ENCODE measurements around the gene WTAP.
"Not testable (repeated sequence)": the region's sequence is repeated elsewhere in the genome, so short reads cannot be mapped to it uniquely, and the experiment has no call there.

The WTAP gene

DNA sequence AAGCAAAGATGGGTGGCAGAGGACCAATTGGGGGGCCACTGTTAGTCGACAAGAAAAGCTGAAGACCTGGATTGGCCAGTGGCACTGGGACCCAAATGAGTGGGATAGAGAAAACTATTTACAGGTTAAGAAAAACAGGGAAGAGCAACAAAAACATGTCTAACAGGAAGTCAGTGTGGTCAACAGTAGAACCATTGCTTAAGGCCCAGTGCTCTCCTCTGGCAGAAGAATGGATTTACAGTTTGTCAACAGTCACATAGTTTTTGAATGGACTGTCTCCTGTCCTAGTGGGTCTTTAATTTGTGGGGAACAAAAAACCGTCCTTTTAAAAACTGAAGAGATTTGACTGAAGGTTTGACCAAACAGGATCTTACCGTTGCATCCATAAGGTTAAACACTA lies 12.1 kb upstream of the WTAP start:
- no peak overlapping the region for H3K27ac ChIP-seq
- TF ChIP-seq, protein P1, sequence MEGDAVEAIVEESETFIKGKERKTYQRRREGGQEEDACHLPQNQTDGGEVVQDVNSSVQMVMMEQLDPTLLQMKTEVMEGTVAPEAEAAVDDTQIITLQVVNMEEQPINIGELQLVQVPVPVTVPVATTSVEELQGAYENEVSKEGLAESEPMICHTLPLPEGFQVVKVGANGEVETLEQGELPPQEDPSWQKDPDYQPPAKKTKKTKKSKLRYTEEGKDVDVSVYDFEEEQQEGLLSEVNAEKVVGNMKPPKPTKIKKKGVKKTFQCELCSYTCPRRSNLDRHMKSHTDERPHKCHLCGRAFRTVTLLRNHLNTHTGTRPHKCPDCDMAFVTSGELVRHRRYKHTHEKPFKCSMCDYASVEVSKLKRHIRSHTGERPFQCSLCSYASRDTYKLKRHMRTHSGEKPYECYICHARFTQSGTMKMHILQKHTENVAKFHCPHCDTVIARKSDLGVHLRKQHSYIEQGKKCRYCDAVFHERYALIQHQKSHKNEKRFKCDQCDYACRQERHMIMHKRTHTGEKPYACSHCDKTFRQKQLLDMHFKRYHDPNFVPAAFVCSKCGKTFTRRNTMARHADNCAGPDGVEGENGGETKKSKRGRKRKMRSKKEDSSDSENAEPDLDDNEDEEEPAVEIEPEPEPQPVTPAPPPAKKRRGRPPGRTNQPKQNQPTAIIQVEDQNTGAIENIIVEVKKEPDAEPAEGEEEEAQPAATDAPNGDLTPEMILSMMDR (IDR thresholded peaks at IDR 0.05): no peak

DNA sequence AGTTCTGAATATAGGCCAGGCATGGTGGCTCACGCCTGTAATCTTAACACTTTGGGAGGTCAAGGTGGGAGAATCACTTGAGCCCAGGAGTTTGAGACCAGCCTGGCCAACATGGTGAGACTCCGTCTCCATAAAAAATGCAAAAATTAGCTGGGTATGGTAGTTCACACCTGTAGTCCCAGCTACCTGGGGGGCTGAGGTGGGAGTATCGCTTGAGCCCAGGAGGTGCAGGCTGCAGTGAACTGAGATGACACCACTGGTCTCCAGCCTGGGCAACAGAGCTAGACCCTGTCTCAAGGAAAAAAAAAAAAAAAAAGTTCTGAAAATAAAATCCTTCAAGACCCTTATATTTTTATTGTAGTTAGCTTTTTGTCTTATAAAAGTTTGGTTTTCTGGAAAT lies 11.7 kb upstream of the WTAP start:
- TF ChIP-seq, protein P1 (IDR thresholded peaks at IDR 0.05): no peak
- no peak overlapping the region for H3K4me3 ChIP-seq
- no peak overlapping the region for H3K27ac ChIP-seq
- no peak for DNase-seq (ENCODE audit: low spot score)

More for the DNA sequence above, 12.1 kb upstream of the WTAP start:
- DNase-seq (ENCODE audit: low spot score): no peak
- H3K4me3 ChIP-seq: no peak overlapping the region

DNA sequence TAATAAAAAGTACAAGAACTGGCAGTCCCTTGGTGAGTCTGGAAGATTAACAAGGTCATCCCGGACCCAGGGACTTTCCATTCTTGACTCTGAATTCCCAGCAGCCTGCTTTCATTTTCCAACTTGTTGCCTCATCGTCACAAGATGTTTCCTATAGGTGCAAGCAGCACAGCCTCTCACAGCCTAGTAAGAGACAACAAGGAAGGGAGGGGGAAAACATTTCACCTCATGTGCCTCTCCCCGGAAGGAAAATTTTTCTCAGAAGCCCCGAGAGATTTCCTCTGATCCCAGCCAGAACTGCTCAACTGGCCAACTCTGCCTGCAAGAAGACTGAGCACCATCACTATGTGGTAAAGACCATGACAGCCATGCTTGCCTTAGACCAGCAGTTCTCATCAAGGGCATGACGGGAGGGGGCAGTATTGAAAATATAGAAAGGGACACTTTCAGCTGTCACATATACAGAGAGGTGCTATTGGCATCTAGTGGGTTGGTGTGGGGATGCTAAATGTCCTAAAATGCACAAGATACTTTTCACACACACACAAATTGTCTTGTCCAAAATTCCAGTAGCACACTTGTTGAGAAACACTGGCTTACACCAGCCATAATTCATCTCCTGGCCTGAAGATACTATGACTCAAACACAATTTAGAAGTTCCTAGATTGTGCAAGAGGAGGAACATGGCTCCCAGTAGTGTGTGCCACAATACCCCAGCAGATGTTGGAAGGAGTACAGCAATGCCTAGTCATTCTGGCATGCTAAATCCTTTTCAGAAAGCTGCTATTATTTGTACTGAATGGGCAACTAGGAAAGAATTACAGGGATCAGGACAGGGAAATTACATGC lies 10.8 kb upstream of the WTAP start:
- Histone ChIP-seq H3K27ac (peak overlapping the region; percentile 82 to 86), H3K4me3 (peak overlapping the region; percentile 40)
- DNase-seq (ENCODE audit: low spot score): no peak
- TF ChIP-seq, protein P1 (IDR thresholded peaks at IDR 0.05): no peak

DNA sequence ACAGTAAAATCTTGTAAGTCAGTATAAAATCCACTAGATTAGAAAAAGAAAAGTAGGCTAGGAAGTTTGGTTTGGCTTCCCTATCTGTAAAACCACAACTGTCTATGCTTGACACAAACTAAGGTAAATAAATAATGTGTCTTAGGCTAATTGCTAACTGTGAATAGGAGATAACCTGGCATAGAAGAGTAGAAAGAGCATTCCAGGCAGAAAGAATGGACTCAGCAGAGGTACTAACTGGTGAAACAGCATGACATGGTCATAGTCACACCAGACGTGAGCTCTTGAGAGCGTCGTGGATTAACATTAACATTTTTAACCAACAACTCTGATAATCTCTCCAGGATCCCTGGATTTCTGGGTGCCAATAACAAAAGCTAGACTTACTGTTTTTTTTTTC lies 8.7 kb upstream of the WTAP start:
- no peak overlapping the region for H3K27ac ChIP-seq
- TF ChIP-seq, protein P1 (IDR thresholded peaks at IDR 0.05): no peak
- no peak for DNase-seq (ENCODE audit: low spot score)

DNA sequence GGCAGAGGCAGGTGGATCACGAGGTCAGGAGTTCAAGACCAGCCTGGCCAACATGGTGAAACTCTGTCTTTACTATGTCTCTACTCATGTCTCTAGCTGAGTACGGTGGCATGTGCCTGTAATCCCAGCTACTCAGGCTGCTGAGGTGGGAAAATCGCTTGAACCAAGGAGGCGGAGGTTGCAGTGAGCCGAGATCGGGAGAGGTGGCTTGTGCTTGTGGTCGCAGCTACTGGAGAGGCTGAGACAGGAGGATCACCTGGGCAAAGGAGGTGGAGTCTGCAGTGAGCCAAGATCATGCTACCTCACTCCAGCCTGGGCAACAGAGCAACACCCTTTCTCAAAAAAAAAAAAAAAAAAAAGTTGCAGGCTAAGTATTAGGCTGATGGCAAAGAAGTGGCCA lies 8.0 kb upstream of the WTAP start:
- no peak overlapping the region for H3K4me3 ChIP-seq
- no peak overlapping the region for H3K27ac ChIP-seq
- no peak for DNase-seq (ENCODE audit: low spot score)
- TF ChIP-seq, protein P1 (IDR thresholded peaks at IDR 0.05): no peak

More for the DNA sequence above, 8.7 kb upstream of the WTAP start:
- no peak overlapping the region for H3K4me3 ChIP-seq

DNA sequence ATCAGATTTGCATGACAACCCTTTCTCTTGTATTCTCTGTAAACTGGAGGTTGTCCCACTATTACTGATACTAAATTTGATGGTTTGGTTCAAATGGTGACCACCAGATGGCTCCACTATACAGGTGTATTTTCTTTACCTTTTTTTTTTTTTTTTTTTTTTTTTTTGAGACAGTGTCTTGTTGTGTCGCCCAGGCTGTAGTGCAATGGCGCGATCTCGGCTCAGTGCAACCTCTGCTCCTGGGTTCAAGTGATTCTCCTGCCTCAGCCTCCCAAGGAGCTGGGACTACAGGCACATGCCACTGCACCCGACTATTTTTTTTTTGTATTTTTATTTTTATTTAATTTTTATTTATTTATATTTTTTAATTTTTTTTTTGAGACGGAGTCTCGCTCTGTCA lies 6.6 kb upstream of the WTAP start:
- no peak for DNase-seq (ENCODE audit: low spot score)
- TF ChIP-seq, protein P1 (IDR thresholded peaks at IDR 0.05): no peak
- H3K27ac ChIP-seq: no peak overlapping the region

DNA sequence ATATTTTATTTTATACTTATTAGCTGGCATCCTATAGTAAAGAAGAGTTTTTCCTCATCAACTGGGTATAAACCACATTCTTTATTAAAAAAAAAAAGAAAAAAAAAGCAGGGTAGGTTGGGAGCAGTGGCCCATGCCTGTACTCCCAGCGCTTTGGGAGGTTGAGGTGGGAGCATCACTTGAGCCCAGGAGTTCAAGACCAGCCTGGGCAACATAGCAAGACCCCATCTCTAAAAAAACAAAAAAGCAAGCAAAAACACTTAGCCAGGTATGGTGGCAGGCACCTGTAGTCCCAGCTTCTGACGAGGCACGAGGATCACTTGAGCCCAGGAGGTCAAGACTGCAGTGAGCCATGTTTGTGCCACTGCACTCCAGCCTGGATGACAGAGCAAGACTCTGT lies 5.3 kb upstream of the WTAP start:
- not testable (repeated sequence) for H3K27ac ChIP-seq; DNase-seq (ENCODE audit: low spot score); H3K4me3 ChIP-seq

More for the DNA sequence above, 6.6 kb upstream of the WTAP start:
- H3K4me3 ChIP-seq: no peak overlapping the region

Data from coronary artery (tissue), 2 donors.